Activated T-cell treated with anti-CD3 and anti-CD28 coated beads for 1 hour (primary cell): ENCODE results near the gene FLRT1.

ENCODE experiments used
- DNase-seq: peaks from one replicate; pipeline ENCODE4 v3.0.0-alpha.2; 2020; ENCODE audit warnings: low read depth

Gene FLRT1, protein sequence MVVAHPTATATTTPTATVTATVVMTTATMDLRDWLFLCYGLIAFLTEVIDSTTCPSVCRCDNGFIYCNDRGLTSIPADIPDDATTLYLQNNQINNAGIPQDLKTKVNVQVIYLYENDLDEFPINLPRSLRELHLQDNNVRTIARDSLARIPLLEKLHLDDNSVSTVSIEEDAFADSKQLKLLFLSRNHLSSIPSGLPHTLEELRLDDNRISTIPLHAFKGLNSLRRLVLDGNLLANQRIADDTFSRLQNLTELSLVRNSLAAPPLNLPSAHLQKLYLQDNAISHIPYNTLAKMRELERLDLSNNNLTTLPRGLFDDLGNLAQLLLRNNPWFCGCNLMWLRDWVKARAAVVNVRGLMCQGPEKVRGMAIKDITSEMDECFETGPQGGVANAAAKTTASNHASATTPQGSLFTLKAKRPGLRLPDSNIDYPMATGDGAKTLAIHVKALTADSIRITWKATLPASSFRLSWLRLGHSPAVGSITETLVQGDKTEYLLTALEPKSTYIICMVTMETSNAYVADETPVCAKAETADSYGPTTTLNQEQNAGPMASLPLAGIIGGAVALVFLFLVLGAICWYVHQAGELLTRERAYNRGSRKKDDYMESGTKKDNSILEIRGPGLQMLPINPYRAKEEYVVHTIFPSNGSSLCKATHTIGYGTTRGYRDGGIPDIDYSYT

DNA sequence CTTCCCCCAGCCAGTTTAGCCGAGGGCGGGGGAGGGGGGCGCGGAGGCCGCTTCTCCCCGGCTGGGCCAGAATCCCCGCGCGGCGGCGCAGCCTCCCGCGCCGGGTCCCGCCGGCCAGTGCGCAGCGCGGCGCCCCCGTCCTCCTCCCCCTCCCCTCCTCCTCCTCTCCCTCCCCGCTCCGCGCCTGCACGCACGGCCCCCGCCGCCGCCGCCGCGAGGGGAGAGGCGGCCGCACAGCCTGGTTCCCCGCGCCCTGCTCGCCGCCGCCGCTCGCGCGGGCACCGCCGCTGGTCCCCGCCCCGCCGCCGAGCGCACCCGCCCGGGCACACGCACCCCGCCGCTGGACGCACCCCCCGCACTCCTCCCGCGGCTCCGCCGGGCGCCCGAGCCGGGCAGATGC lies at the start of gene FLRT1:
TSS of gene FLRT1 (plus strand) at position 356 of the 400 bp plus-strand sequence. CDS start 80,337 bp downstream, outside the sequence.
- no peak for DNase-seq

DNA sequence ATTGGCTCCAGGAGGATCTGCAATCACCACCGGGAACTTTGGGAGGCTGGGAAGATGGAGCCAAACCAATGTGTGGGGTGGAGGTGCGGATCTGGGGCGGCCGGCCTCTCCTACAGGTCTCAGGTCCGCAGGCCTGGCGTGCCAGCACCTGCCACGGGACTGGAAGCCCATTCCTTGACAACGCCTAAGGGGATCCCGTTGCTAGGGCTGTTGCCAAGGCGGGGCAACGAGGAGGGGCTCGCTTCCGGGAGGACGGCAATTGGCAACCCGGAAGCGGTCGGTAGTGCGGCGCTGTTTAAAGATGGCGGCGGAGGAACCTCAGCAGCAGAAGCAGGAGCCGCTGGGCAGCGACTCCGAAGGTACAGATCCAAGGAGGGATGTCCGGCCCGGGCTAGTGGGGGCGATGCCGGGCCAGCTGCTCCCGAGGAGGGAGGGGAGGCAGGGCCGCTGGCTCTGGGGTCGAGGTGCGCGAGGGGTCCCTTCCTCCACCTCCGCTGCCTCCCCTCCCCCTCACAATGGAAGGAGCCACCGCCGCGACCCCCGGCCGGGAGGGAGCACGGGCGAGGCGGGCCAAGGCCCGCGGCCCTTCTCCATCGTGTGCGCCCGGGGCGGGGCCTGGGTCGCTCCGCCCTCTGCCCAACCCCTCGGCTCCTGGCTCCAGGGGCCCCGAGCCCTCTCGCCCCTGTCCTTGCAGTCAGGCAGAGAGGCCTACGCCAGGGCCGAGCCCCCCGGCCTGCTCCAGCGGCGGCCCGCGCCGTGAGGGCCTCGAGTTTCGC lies 49.4 kb upstream of the FLRT1 start, which contains the start of gene OTUB1:
TSS of gene OTUB1 (plus strand) at position 283 of the 776 bp plus-strand sequence. CDS start at position 302, 19 bp downstream.
- peak; percentile 78 for DNase-seq

DNA sequence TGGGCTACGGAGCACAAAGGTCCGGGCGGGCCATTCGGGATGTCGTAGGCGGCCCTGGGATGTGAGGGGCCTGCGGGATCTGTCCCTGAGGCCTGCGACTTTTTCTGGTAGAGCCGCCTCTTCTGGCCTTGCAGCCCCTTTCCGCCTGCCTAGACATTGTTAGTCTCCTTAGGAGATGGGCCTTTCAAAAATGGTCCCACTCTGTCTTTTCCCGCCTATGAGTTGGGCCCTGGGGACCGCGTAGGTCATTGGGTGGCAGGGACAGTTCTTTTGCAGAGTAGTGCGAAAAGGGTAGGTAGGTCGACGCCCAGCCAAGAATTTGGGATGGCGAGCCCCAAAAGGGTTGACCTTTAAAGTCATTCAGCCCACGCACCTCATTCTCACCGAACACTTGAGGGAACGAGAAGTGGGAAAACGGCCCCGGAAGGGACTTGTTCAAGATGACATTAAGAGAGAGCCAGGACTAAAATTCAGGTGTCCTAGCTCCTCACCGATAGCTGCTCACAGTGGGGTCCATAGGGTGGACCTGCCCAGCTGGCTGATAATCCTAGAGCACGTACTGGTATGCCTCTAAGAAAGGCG lies 48.7 kb upstream of the FLRT1 start:
- no peak for DNase-seq

DNA sequence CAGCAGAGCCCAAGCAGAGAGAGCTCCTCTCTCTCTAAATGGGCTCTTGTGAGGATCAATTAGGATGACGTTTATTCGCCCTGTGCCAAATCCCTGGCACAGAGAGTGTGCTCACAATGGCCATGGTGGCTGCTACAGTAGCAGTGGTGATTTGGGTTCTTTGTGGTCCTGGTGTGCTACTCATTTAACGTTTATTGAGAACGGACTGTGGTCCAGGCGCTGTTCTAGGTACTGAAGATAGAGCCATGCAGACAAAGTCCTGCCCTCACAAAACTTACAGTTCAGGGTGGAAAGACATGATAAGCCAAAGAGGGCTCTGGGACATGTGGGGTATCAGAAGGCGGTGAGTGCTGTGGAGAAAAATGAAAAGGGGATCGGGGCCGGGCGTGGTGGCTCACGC lies 44.2 kb upstream of the FLRT1 start:
- DNase-seq = no peak

DNA sequence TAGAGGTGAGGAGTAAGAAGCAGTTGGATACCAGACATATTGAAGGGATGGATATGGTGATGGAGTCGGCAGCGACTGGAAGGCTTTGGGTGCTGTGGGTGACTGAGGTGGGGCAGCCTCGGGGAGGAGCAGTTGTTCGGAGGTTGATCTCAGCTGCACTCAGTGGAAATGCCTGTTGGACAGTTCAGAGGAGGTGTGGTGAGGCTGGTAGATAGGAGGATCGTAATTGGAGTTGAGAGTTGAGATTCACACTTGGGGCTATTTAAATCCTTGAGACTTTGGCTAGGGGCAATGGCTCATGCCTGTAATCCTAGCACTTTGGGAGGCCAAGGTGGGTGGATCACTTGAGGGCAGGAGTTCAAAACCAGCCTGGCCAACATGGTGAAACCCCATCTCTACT lies 42.6 kb upstream of the FLRT1 start:
- no peak for DNase-seq

DNA sequence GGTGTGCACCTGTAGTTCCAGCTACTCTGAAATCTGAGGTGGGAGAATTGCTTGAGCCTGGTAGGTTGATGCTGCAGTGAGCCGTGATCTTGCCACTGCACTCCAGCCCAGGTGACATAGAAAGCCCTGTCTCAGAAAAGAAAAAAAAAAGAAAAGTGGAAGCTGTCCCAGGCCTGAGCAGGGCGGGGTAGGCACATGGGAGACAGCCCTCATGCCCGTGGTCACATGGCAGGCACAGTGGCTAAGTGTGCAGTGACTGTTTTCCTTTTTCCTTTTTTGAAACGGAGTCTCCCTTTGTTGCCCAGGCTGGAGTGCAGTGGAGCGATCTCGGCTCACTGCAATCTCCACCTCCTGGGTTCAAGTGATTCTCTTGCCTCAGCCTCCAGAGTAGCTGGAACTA lies 41.7 kb upstream of the FLRT1 start:
- no peak for DNase-seq

DNA sequence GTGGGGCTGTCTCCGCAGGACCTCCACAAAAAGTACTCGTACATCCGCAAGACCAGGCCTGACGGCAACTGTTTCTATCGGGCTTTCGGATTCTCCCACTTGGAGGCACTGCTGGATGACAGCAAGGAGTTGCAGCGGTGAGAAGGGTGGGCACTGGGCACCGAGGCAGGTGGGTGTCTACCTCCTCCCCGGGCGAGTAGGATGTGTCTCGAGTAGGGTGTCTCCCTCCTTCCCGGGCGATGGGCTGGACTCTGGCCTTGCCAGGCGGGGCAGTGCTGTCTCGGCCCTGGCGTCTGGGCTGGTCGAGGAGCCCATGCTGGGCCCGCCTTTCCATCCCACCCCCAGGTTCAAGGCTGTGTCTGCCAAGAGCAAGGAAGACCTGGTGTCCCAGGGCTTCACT lies 39.2 kb upstream of the FLRT1 start:
- no peak for DNase-seq

DNA sequence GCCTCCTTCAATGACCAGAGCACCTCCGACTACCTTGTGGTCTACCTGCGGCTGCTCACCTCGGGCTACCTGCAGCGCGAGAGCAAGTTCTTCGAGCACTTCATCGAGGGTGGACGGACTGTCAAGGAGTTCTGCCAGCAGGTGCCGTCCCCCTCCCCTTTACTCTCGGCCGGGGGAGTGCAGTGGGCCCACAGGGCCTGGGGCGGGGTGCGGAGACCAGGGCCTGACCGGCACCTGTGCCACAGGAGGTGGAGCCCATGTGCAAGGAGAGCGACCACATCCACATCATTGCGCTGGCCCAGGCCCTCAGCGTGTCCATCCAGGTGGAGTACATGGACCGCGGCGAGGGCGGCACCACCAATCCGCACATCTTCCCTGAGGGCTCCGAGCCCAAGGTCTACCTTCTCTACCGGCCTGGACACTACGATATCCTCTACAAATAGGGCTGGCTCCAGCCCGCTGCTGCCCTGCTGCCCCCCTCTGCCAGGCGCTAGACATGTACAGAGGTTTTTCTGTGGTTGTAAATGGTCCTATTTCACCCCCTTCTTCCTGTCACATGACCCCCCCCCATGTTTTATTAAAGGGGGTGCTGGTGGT lies 38.5 kb upstream of the FLRT1 start:
- DNase-seq = no peak

DNA sequence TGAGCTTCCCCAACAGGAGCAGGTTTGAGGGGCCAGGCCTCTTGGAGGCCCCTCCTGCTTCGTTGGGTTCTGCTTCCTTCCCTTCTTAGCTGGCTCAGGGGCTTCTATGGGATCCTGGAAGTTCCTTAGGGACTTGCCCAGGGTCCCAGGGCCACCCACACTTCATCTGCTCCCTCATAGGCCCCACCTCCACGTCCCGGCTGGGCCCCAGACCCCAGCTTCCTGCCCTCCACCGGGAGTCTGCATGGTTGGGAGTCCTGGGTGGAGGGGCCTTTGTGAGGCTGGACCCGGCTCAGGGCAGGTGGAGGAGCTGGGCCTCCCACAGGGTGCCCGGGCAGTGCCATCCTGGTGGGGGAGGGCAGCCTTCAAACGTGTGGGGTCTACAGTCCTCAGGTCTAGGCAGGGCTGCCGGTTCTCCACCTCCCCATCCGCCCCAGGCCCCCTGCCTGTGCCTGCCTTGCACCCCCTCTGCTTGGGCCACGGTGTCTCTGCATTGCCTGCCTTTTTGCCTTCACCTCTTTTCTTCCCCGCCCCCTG lies 37.9 kb upstream of the FLRT1 start:
- no peak for DNase-seq

DNA sequence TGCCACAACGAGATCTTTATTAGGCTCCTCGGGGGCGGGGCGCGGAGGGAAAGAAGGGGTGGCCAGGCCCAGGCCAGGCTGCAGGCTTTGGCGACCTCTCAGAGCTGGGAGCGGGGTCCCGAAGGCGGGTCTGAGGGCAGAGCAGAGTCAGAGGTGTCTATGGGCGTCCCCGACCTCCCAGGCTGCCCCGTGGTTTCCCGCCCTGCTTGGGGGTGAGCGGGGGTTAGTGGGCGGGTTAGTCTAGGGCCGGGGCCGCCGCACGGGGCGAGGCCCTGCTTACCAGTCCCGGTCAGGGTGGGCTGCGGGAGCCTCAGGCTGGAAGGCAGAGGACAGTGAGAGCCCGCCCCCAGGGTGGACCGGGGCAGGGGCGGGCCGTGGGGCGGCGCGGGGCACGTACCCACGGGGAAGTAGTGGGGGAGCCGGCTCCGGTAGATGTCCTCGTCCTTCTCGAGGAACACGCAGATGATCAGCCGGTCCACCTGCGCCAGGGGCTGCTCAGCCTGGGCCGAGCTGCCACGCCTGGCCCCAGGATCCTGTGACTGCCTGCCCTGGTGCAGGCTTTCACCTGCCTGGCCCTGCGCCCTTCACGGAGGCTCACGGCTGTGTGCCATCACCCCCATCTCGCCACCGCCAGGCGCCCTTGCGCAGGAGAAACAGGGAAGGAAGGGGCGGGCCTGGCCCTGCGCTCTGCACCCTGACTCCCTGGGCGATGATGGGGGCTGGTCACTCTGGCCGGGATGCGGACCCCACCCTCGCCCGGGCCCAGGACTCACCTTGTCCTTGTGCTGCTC lies 37.0 kb upstream of the FLRT1 start:
- DNase-seq = no peak

DNA sequence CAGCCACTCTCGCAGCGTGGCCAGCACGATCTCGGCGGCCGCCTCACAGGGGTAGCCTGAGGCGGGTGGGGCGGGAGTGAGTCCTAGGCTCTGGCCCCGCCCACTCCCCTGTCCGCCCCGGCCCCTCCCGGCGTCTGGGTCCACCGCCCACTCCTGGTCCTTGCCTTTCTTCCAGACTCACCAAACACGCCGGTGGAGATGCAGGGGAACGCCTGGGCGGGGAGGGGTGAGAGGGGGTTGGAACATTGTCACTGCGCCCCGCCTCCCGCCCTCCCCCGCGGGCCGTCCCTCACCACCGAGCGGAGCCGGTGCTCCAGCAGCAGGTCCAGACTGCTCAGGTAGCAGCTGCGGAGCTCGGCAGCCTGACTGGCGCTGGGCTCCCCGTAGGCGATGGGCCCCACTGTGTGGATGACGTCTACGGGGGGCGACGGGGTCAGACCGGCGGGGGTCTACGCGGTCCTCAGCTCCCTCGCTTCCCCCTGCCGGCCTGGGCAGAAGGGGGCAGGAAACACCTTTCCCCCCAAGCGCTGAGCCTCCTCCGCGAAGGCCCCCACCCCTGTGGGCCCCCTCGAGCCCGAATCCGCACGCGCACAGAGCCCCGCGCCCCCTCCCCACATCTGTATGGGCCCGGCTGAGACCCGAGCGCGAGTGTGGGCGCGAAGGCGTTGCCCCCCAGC lies 36.2 kb upstream of the FLRT1 start:
- DNase-seq = peak; percentile 49

DNA sequence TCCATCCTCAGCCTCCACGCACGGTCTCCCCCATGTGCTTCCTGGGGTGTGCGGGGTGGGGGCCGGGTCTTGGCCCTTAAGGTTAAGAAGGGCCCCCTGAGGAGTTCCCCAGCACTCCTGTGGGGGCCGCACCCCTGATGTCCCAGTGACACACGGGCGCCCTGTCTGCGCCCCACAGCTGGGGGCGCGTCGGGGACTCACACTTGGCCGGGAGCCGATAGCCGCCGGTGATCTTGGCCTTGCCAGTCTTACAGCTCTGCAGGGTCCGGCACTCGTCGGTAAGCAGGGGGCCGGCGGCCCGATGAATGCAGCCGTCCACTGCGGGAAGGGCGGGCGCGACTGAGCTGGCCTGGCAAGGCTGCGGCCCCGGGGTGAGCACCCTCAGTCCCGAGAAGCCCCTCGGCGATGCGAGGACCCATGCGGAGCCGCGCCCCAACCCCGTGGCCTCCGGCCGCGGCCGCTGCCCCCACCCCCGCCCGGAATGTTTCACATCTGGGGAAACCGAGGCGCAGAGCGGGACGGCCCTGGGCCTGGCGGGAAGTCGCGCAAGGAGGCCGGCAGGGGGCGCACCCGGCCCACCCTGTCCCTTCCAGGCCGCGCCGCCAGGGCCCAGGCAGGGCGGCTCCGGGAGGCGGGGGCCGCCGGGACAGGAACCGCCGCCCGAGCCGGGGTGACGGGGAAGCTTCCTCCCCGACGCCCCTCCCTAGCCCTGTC lies 35.5 kb upstream of the FLRT1 start:
- peak; percentile 63 for DNase-seq

DNA sequence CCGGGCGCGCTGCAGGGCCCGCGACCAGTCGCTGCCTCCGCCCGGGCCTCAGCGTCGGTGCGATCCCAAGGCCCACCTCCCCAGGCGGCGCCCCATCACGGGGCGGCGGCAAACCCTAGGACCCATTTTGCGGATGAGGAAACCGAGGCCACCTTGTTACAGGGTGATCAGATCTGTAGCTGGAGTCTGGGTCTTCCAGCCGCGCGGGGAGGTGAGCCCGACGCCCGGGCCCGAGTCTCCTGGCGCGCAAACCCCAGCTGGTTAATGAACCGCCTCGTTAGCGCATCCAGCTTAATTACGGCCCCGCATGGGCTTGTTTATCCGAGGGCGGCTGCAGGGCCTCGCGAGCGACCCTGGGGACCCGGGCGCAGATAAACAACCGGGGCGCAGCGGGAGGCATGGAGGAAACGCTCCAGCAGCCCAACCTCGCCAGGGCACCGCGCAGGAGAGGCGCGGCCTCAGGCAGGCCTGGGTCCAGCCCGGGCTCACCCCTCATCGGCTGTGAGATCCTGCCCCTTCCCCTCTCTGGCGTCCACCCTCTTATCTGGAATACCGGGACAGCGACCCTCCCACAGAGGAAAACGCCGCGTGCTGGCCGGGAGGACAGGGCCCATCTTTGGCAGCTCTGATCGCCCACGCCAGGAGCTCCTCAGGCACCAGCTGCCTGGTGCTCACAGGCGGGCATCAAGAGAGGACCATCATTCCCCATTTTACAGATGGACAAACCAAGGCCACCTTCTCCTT lies 34.8 kb upstream of the FLRT1 start:
- no peak for DNase-seq

DNA sequence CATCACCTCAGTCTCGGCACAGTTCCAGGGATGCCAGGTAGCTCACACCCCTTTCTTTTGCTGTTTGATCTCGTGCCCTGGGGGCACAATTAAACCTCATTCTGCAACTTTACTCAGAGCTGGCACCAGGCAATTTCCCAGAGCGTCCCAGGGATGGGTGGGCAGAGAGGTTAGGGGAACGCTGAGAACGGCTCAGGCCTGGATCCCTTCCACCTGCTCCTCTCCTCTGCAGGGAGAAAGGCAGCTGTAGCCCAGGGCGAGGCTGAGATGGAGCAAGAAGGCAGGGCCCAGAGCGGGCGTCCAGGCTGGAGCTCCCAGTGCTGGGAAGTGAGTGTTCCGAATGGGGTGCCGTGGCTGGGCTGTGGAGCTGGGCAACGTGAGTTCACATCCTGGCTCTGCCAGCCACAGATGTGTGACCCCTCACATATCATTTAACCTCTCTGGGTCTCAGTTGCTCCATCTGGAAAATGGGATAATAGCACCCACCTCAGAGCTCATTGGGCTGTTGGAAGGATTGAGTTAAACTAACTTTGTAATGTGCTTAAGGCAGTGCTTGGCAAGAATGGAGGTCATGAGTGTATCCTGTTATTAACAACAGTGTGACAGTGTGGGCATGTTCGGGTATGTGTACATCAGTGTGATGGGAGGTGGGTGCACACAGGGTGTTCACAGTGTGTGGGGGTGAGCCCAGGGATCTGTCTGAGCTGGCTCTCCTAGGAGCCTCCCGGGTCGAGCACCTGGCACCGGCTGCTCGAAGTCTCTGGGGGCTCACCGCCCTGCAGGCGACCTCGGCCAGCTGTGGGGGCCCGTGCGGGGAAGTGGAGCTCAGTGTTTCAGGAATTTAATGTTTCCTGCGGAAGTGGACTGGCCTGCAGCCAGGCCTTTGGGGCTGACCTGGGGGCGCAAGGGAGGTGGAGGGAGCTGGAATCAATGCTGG lies 34.0 kb upstream of the FLRT1 start:
- DNase-seq = no peak

DNA sequence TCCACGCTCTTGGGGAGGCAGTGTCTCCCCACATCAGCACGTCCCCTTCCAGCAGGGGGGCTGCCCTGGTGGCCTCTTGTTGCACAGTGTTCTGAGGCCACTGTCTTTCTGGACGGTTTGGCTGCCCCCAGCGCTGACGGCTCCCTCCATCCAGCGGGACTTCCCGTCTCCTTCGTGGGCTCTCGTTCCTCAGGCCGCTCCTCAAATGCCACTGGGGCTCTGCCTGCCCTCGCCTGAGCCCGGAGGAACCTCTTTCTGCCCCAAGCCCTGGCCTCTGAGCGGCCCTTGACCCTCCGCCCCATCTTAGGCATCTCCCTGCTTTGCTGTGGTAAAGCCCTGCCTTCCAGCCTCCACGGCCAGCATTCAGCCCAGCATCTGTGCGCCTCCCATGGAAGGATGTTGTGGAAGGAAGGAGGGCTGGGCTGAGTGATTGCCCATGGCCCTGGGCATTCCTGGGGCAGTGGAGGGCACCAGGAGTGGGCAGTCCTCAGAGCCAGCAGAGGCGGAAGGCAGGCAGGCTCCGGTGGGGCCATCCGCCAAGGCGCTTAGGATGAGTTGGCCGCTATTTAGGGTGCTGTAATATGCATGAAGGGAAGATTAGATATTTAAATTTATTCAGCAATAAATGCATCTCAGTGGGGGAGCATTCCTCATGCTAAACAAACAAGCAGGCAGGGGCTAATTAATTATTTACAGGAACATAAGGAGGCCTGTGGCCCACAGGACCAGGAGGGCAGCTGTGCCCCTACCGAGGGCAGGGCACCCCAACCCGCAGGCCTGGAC lies 31.7 kb upstream of the FLRT1 start:
- no peak for DNase-seq

DNA sequence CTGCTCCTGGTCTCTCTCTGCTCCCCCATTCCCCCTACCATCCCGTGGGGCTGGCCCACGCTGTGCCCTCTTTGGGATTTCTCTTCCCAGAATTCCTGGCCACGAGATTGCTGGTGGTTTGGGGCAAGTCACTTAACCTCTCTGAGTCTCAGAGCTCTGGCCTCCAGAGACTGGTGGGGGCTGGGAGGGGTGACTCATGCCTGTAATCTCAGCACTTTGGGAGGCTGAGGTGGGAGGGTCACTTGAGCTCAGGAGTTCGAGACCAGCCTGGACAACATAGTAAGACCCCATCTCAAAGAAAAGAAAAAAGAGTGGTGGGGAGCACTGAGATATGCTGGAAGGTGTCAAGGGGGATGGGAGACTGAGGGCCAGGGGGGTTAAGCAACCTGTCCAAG lies 31.1 kb upstream of the FLRT1 start:
- DNase-seq = no peak

DNA sequence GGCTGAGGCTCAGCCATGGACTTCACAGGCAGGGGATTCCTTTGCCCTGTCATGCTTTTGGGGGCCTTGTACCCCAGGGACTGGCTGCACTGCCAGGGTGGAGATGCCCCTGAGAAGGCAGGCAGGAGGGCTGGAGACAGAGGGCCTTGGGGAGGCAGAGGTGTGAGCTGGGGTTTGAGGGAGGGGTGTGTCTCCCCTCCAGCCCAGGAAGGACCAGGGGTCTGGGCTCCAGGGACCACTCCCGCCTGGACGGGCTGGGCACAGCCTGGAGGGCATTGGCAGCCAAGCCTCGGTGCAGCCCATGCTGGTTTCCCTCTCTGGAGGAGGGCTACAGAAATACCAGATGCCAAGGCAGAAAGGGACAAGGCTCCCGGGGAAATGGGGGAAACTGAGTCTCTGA lies 30.0 kb upstream of the FLRT1 start:
- DNase-seq = no peak
